H1 (cell line): ENCODE measurements around the gene HYLS1. TPM values are rescaled to one million over a fixed set of nuclear protein-coding genes. Genes with fewer than 3 reads are reported as not detected.

Source experiments
- CTCF ChIA-PET: fragments of 300-600 bp; sonication (Branson Sonifier 250); formaldehyde crosslinking; loops from one replicate; lab custom pipeline; 2021; ENCODE audit not compliant: partially characterized antibody; lab: Charles Lee
- POLR2A ChIA-PET: fragments of 300-600 bp; sonication (Branson Sonifier 250); formaldehyde crosslinking; loops from one replicate; lab custom pipeline; 2021; ENCODE audit warnings: inconsistent platforms; ENCODE audit not compliant: partially characterized antibody; lab: Charles Lee
- DNase-seq, 2 experiments: peaks; one replicate each; pipeline versions ENCODE4 v3.0.0 to v3.0.0-alpha.2; 2010 to 2022; ENCODE audit warnings: low spot score in 2 of 2, low read depth in 1 of 2, mixed read lengths in 1 of 2
- FAIRE-seq: peaks from 2 replicates; lab custom pipeline; 2011; peaks lifted over from hg19 to GRCh38; lab: Jason Lieb, UNC
- H2AFZ ChIP-seq: 2 replicates; pipeline ENCODE4 v1.8.1; 2012; ENCODE audit warnings: low read length, inconsistent platforms
- H2AK5ac ChIP-seq: 2 replicates; pipeline ENCODE4 v1.6.1; 2013; ENCODE audit warnings: low read depth, low read length
- H2BK120ac ChIP-seq: replicated peaks from 2 replicates; pipeline ENCODE3; 2013; ENCODE audit warnings: low read depth, low read length, inconsistent platforms
- H2BK12ac ChIP-seq: 2 replicates; pipeline ENCODE4 v1.6.1; 2013; ENCODE audit warnings: low read depth, low read length
- H2BK15ac ChIP-seq: 2 replicates; pipeline ENCODE4 v1.6.1; 2013; ENCODE audit warnings: low read length
- H2BK20ac ChIP-seq: 2 replicates; pipeline ENCODE4 v1.6.1; 2013; ENCODE audit warnings: low read length
- H2BK5ac ChIP-seq: 2 replicates; pipeline ENCODE4 v1.6.1; 2013; ENCODE audit warnings: low read depth, low read length
- H3K14ac ChIP-seq: 2 replicates; pipeline ENCODE4 v1.6.1; 2013; ENCODE audit warnings: inconsistent platforms; ENCODE audit not compliant: insufficient read length
- H3K18ac ChIP-seq: 2 replicates; pipeline ENCODE4 v1.6.1; 2013; ENCODE audit warnings: low read length; ENCODE audit errors: extremely low read depth
- H3K23ac ChIP-seq: 2 replicates; pipeline ENCODE4 v1.6.1; 2013; ENCODE audit warnings: inconsistent platforms; ENCODE audit not compliant: insufficient read length
- H3K23me2 ChIP-seq: 2 replicates; pipeline ENCODE4 v1.6.1; 2013; ENCODE audit warnings: low read depth, low read length
- H3K27ac ChIP-seq: 2 replicates; pipeline ENCODE4 v1.6.1; 2011; ENCODE audit warnings: low read depth, low read length, inconsistent platforms
- H3K27me3 ChIP-seq, 4 experiments: replicated peaks in 1 of 4; 1 replicate in 1 of 4; 2 replicates in 3 of 4; pipeline versions ENCODE4 v1.6.1 to v1.8.1; 2011 to 2013; ENCODE audit warnings: low read length in 3 of 4, mild to moderate bottlenecking in 3 of 4, inconsistent platforms in 2 of 4, mixed read lengths in 2 of 4, moderate library complexity in 1 of 4; ENCODE audit not compliant: control insufficient read depth in 3 of 4, insufficient read depth in 3 of 4; ENCODE audit errors: extremely low read depth in 1 of 4
- H3K36me3 ChIP-seq, 4 experiments: 2 replicates each; pipeline versions ENCODE4 v1.6.1 to v1.8.1; 2011 to 2013; ENCODE audit warnings: mild to moderate bottlenecking in 4 of 4, low read length in 3 of 4, moderate library complexity in 2 of 4, control low read depth in 1 of 4, inconsistent platforms in 1 of 4; ENCODE audit not compliant: insufficient read depth in 4 of 4, control insufficient read depth in 2 of 4
- H3K4ac ChIP-seq: replicated peaks from 2 replicates; pipeline ENCODE3; 2013; ENCODE audit warnings: low read length, low read depth, mixed read lengths, inconsistent platforms; ENCODE audit not compliant: insufficient read length
- H3K4me1 ChIP-seq, 4 experiments: replicated peaks in 1 of 4; 1 replicate in 1 of 4; 2 replicates in 3 of 4; pipeline versions ENCODE4 v1.6.1 to v1.8.1; 2011 to 2013; ENCODE audit warnings: low read length in 3 of 4, inconsistent platforms in 2 of 4, mixed read lengths in 1 of 4; ENCODE audit not compliant: insufficient read depth in 4 of 4, control insufficient read depth in 3 of 4
- H3K4me2 ChIP-seq, 2 experiments: 2 replicates each; pipeline versions ENCODE4 v1.6.1 to v1.8.1; 2011 to 2013; ENCODE audit warnings: low read depth in 2 of 2, low read length in 2 of 2, control low read depth in 1 of 2, inconsistent platforms in 1 of 2, mild to moderate bottlenecking in 1 of 2; ENCODE audit not compliant: insufficient read depth in 1 of 2
- H3K4me3 ChIP-seq, 4 experiments: fragments of 200-600, 300-600 bp in 1 of 4; sonication (generic), shearing (Covaris generic), sonication (Bioruptor Twin) in 1 of 4; 2 replicates each; pipeline versions ENCODE4 v1.5.1 to v1.8.1; 2011 to 2016; ENCODE audit warnings: low read length in 4 of 4, low read depth in 3 of 4, control low read depth in 2 of 4, inconsistent platforms in 2 of 4, mild to moderate bottlenecking in 2 of 4, mixed read lengths in 1 of 4, moderate library complexity in 1 of 4; ENCODE audit not compliant: insufficient read depth in 2 of 4; ENCODE audit errors: extremely low read depth in 1 of 4
- H3K56ac ChIP-seq: replicated peaks from 2 replicates; pipeline ENCODE3; 2013; ENCODE audit warnings: low read depth, mild to moderate bottlenecking, mixed read lengths, low read length, inconsistent platforms; ENCODE audit not compliant: insufficient read length
- H3K79me1 ChIP-seq: 2 replicates; pipeline ENCODE4 v1.6.1; 2013; ENCODE audit warnings: low read depth, low read length, control low read depth
- H3K79me2 ChIP-seq, 2 experiments: 2 replicates each; pipeline versions ENCODE4 v1.6.1 to v1.8.1; 2012 to 2013; ENCODE audit warnings: low read length in 2 of 2, mild to moderate bottlenecking in 2 of 2, inconsistent platforms in 1 of 2; ENCODE audit not compliant: insufficient read depth in 2 of 2, control insufficient read depth in 1 of 2
- H3K9ac ChIP-seq, 4 experiments: replicated peaks in 1 of 4; 1 replicate in 1 of 4; 2 replicates in 3 of 4; pipeline versions ENCODE4 v1.6.1 to v1.8.1; 2011 to 2013; ENCODE audit warnings: low read depth in 3 of 4, low read length in 3 of 4, control low read depth in 2 of 4, mild to moderate bottlenecking in 2 of 4, moderate library complexity in 2 of 4, inconsistent platforms in 1 of 4; ENCODE audit errors: extremely low read depth in 1 of 4
- H3K9me3 ChIP-seq, 2 experiments: 2 replicates each; pipeline versions ENCODE4 v1.6.1 to v1.8.1; 2012 to 2013; ENCODE audit warnings: mild to moderate bottlenecking in 2 of 2, moderate library complexity in 2 of 2, control low read depth in 1 of 2, inconsistent platforms in 1 of 2, low read depth in 1 of 2, low read length in 1 of 2, mixed read lengths in 1 of 2; ENCODE audit not compliant: insufficient read depth in 2 of 2
- H4K20me1 ChIP-seq, 2 experiments: replicated peaks in 1 of 2; 2 replicates each; pipeline versions ENCODE3 to v1.8.1; 2011 to 2013; ENCODE audit warnings: inconsistent platforms in 2 of 2, low read length in 2 of 2, mild to moderate bottlenecking in 1 of 2; ENCODE audit not compliant: insufficient read depth in 2 of 2, control insufficient read depth in 1 of 2
- H4K5ac ChIP-seq: 2 replicates; pipeline ENCODE4 v1.6.1; 2013; ENCODE audit warnings: low read length, low read depth, mixed read lengths, inconsistent platforms; ENCODE audit not compliant: insufficient read length
- H4K8ac ChIP-seq: 2 replicates; pipeline ENCODE4 v1.8.0; 2013; ENCODE audit warnings: mild to moderate bottlenecking, moderate library complexity, low read length, inconsistent platforms; ENCODE audit not compliant: insufficient read depth; ENCODE audit errors: extremely low read depth
- H4K91ac ChIP-seq: replicated peaks from 2 replicates; pipeline ENCODE3; 2013; ENCODE audit warnings: low read length, mixed read lengths, inconsistent platforms; ENCODE audit not compliant: insufficient read length
- BRCA1 ChIP-seq: IDR thresholded peaks from 2 replicates; pipeline ENCODE4 v1.6.1; 2012; ENCODE audit warnings: low read depth, low read length, improper control_type of control experiment
- CTBP2 ChIP-seq: IDR thresholded peaks from 2 replicates; pipeline ENCODE4 v1.7.0; 2011; ENCODE audit warnings: borderline replicate concordance, mild to moderate bottlenecking, moderate library complexity, mixed read lengths, low read length; ENCODE audit not compliant: insufficient read depth, insufficient read length
- GTF2F1 ChIP-seq: IDR thresholded peaks from 2 replicates; pipeline ENCODE4 v1.6.1; 2012; ENCODE audit warnings: low read depth, low read length, improper control_type of control experiment, borderline replicate concordance
- HDAC2 ChIP-seq, 2 experiments: fragments of 300-600 bp in 1 of 2; sonication (generic) in 1 of 2; IDR thresholded peaks; 2 replicates each; pipeline ENCODE4 v1.6.1; 2011 to 2012; ENCODE audit warnings: low read depth in 2 of 2, low read length in 2 of 2, mild to moderate bottlenecking in 2 of 2, moderate library complexity in 2 of 2, borderline replicate concordance in 1 of 2, inconsistent platforms in 1 of 2
- KDM4A ChIP-seq: IDR thresholded peaks from one replicate; pipeline ENCODE4 v1.7.1; 2012; ENCODE audit warnings: low read depth, mild to moderate bottlenecking, moderate library complexity, low read length, inconsistent platforms; ENCODE audit not compliant: severe bottlenecking
- KDM5A ChIP-seq: fragments of 200-600 bp; IDR thresholded peaks from 2 replicates; pipeline ENCODE4 v1.7.1; 2012; ENCODE audit warnings: mild to moderate bottlenecking, low read length, inconsistent platforms, mixed read lengths
- NRF1 ChIP-seq: IDR thresholded peaks from 2 replicates; pipeline ENCODE4 v1.6.1; 2011; ENCODE audit warnings: mild to moderate bottlenecking, low read depth, low read length, improper control_type of control experiment
- RAD21 ChIP-seq, 2 experiments: IDR thresholded peaks in 1 of 2; conservative IDR thresholded peaks in 1 of 2; 2 replicates each; pipeline ENCODE4 v1.6.1; 2011; ENCODE audit warnings: low read depth in 2 of 2, low read length in 2 of 2, improper control_type of control experiment in 1 of 2, inconsistent platforms in 1 of 2, mild to moderate bottlenecking in 1 of 2, moderate library complexity in 1 of 2
- RNF2 ChIP-seq: fragments of 200-900, 300-1000 bp; sonication (generic); IDR thresholded peaks from 2 replicates; pipeline ENCODE4 v1.7.1; 2016; ENCODE audit warnings: borderline replicate concordance, low read depth, mild to moderate bottlenecking, antibody characterized with exemption, low read length; ENCODE audit not compliant: poor library complexity, severe bottlenecking; ENCODE audit errors: missing control alignments
- RXRA ChIP-seq: IDR thresholded peaks from 2 replicates; pipeline ENCODE4 v1.6.1; 2011; ENCODE audit warnings: low read depth, mild to moderate bottlenecking, low read length, moderate library complexity; ENCODE audit not compliant: insufficient read depth
- SIN3A ChIP-seq, 2 experiments: IDR thresholded peaks in 1 of 2; conservative IDR thresholded peaks in 1 of 2; 2 replicates each; pipeline ENCODE4 v1.6.1; 2011 to 2012; ENCODE audit warnings: low read length in 2 of 2, improper control_type of control experiment in 1 of 2, low read depth in 1 of 2, mild to moderate bottlenecking in 1 of 2
- SP4 ChIP-seq: IDR thresholded peaks from 2 replicates; pipeline ENCODE4 v1.6.1; 2012; ENCODE audit warnings: low read length, inconsistent platforms
- WGBS, 2 experiments: shearing (Covaris generic) in 1 of 2; methylation state at CpG; one replicate each; pipeline versions ENCODE4 v1.1.6 to v1.1.7; 2013 to 2015; ENCODE audit warnings: low lambda C conversion rate in 2 of 2, mixed read lengths in 2 of 2, inconsistent platforms in 1 of 2, low coverage in 1 of 2, missing lambda C conversion rate in 1 of 2; ENCODE audit not compliant: insufficient replicate concordance in 2 of 2, insufficient coverage in 1 of 2, insufficient read length in 1 of 2; ENCODE audit errors: extremely low coverage in 1 of 2, missing lambda C conversion rate in 1 of 2; 5-methylcytosine and 5-hydroxymethylcytosine counted together
- polyA plus RNA-seq, 7 experiments: library from polyadenylated mRNA; depleted of rRNA in 3 of 7; stranded (reverse) in 5 of 7; unstranded in 2 of 7; fragments of >200 nt in 5 of 7; fragments of 200-250 nt in 2 of 7; gene quantifications; 1 replicate in 5 of 7; 2 replicates in 1 of 7; 4 replicates in 1 of 7; pipeline versions ENCODE4 v1.2.1 to v1.2.3, GENCODE V29; 2011 to 2013; ENCODE audit warnings: missing spikeins in 2 of 7, mixed read lengths in 2 of 7
- total RNA-seq: library from RNA; stranded (reverse); fragmentation: NEBNext Ultra II Directional; extraction: Animal tissue kit (Norgen Biotek cat#: 25700); gene quantifications from 2 replicates; pipeline ENCODE4 v1.2.1, GENCODE V29; 2021

HYLS1 gene
- total and polyA plus RNA-seq, 2 of the 8 experiments (the other 6 are each of a cell fraction or from before 2014, with no cell fraction given), result 5.1 to 11.6 TPM

GRCh38 chr11:125883375-125883774 is 4.1 kb upstream of the HYLS1 start:
- DNase-seq (no peak), FAIRE-seq (no peak)
- no peaks in the 10 kb centered on the region for H3K79me2 ChIP-seq
- H3K9ac ChIP-seq, result no peak overlapping the region
- ChIA-PET POLR2A (no interaction called here), CTCF (interaction anchor here (0.6 kb wide), 1 partner anchor 1588 kb away, joined by 3 read pairs; no protein-coding TSS in a partner anchor)
- no peak overlapping the region for H2AFZ ChIP-seq
- H2BK15ac ChIP-seq, result no peak overlapping the region
- no peak overlapping the region for H3K4me3 ChIP-seq
- H3K4me2 ChIP-seq, result no peak overlapping the region
- H2BK12ac ChIP-seq, result no peak overlapping the region
- no peak overlapping the region for H3K23ac ChIP-seq
- no peak overlapping the region for H3K4ac ChIP-seq
- WGBS, 2 experiments, result 86% methylated on average over 8 of the region's 8 CpGs; no CpG with 5 or more reads in 1 of the 2 experiments
- H3K27ac ChIP-seq, result no peak overlapping the region
- H3K79me1 ChIP-seq, result no peaks in the 10 kb centered on the region
- H3K23me2 ChIP-seq, result peaks cover 3% of the 10 kb centered on the region; the same call in 1 of the 2 replicates
- H3K27me3 ChIP-seq, result peaks cover 0 to 3% (median 2%) of the 10 kb centered on the region in 4 experiments; a peak in 4 of 7 replicates
- no peaks in the 10 kb centered on the region for H3K4me1 ChIP-seq
- no peak overlapping the region for H2AK5ac ChIP-seq
- H4K91ac ChIP-seq, result no peak overlapping the region
- no peaks in the 10 kb centered on the region for H4K20me1 ChIP-seq
- no peak overlapping the region for H3K14ac ChIP-seq
- no peak overlapping the region for H4K8ac ChIP-seq
- no peak overlapping the region for H2BK120ac ChIP-seq
- H3K9me3 ChIP-seq, result peaks cover 10 to 12% of the 10 kb centered on the region in 2 experiments
- no peak overlapping the region for H3K56ac ChIP-seq
- no peaks in the 10 kb centered on the region for H3K36me3 ChIP-seq
- H2BK5ac ChIP-seq, result no peak overlapping the region
- H3K18ac ChIP-seq, result no peak overlapping the region
- no peak overlapping the region for H2BK20ac ChIP-seq
- no peak overlapping the region for H4K5ac ChIP-seq
- no peak for TF ChIP-seq CTBP2
- no peak for TF ChIP-seq RNF2
- TF ChIP-seq KDM4A, result no peak
- TF ChIP-seq SIN3A (conservative IDR thresholded peaks at IDR 0.05 in 1 of 2, IDR thresholded peaks at IDR 0.05 in 1 of 2; ENCODE audit: low read depth in 1 of 2, low read length in 2 of 2), result no peak
- no peak for TF ChIP-seq NRF1
- TF ChIP-seq RXRA, result no peak
- no peak for TF ChIP-seq GTF2F1
- no peak for TF ChIP-seq BRCA1
- no peak for TF ChIP-seq SP4
- no peak for TF ChIP-seq HDAC2 (IDR thresholded peaks at IDR 0.05; ENCODE audit: borderline replicate concordance in 1 of 2, low read depth in 2 of 2, low read length in 2 of 2)
- no peak for TF ChIP-seq RAD21 (IDR thresholded peaks at IDR 0.05 in 1 of 2, conservative IDR thresholded peaks at IDR 0.05 in 1 of 2; ENCODE audit: low read depth in 2 of 2, low read length in 2 of 2)
- no peak for TF ChIP-seq KDM5A
